IMR-90 (cell line): ENCODE measurements around the gene PTPRN2.

Source experiments
- CHD1 ChIP-seq: IDR thresholded peaks from 2 replicates; pipeline ENCODE4 v1.6.1; 2012; ENCODE audit warnings: low read depth, low read length, improper control_type of control experiment
- MXI1 ChIP-seq: IDR thresholded peaks from 2 replicates; pipeline ENCODE4 v1.6.1; 2012; ENCODE audit warnings: low read depth, mild to moderate bottlenecking, low read length, moderate library complexity, borderline replicate concordance
- TF ChIP-seq, protein P1 (sequence below): conservative IDR thresholded peaks from 2 replicates; pipeline ENCODE4 v1.5.1; 2012; ENCODE audit warnings: mild to moderate bottlenecking, low read depth, low read length, improper control_type of control experiment
- TF ChIP-seq, protein P2 (sequence below): fragments of 150-350 bp; IDR thresholded peaks from 2 replicates; pipeline ENCODE4 v1.6.1; 2017; ENCODE audit warnings: mild to moderate bottlenecking, antibody characterized with exemption, low read length, low read depth

DNA sequence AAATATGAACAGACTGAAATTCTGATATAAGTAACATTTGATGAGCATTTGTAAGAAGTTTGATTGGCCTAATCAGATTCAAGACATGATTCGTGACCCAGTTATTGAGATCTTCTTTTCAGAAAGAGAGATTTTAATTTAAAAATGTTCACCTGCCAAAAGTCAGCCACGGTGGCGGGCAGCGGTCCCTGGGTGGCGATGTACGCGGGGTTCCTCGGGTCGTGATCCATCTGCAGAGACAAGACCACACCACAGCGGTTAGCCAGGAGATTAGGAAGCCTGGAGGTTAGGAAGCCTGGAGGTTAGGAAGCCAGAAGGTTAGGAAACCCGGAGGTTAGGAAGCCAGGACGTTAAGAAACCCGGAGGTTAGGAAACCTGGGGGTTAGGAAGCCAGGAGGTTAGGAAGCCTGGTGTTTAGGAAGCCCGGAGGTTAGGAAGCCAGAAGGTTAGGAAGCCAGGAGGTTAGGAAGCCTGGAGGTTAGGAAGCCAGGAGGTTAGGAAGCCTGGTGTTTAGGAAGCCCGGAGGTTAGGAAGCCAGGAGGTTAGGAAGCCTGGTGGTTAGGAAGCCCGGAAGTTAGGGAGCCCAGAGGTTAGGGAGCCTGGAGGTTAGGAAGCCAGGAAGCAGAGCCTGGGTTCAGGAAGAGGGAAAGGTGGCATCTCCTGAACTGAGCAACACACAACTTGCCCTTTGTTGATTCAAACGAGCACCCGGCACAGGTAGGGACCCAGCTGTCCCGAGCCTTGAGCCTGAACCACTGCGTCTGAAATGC, 992.4 kb downstream of the PTPRN2 start:
- no peak for TF ChIP-seq CHD1
- TF ChIP-seq, protein P1, sequence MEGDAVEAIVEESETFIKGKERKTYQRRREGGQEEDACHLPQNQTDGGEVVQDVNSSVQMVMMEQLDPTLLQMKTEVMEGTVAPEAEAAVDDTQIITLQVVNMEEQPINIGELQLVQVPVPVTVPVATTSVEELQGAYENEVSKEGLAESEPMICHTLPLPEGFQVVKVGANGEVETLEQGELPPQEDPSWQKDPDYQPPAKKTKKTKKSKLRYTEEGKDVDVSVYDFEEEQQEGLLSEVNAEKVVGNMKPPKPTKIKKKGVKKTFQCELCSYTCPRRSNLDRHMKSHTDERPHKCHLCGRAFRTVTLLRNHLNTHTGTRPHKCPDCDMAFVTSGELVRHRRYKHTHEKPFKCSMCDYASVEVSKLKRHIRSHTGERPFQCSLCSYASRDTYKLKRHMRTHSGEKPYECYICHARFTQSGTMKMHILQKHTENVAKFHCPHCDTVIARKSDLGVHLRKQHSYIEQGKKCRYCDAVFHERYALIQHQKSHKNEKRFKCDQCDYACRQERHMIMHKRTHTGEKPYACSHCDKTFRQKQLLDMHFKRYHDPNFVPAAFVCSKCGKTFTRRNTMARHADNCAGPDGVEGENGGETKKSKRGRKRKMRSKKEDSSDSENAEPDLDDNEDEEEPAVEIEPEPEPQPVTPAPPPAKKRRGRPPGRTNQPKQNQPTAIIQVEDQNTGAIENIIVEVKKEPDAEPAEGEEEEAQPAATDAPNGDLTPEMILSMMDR, result no peak
- TF ChIP-seq, protein P2, sequence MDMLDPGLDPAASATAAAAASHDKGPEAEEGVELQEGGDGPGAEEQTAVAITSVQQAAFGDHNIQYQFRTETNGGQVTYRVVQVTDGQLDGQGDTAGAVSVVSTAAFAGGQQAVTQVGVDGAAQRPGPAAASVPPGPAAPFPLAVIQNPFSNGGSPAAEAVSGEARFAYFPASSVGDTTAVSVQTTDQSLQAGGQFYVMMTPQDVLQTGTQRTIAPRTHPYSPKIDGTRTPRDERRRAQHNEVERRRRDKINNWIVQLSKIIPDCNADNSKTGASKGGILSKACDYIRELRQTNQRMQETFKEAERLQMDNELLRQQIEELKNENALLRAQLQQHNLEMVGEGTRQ, result no peak
- TF ChIP-seq MXI1, result no peak
